GM12878 (cell line): ENCODE data around the gene ITPR2. TPM values are rescaled to one million over a fixed set of nuclear protein-coding genes. Genes with fewer than 3 reads are reported as not detected.

Source experiments
- ATAC-seq: fragments of 200-7000 bp; cut with Tn5 transposase; 3 replicates; pipeline ENCODE4 v1.9.1; 2020; ENCODE audit warnings: mild to moderate bottlenecking, moderate library complexity
- BruUV-seq: library from RNA; stranded (reverse); fragments of 400-500 nt; replicated peaks from 2 replicates; lab custom pipeline; 2021; lab: Mats Ljungman, UMichigan
- CTCF ChIA-PET: fragments of 300-600 bp; sonication (Branson Sonifier 250); formaldehyde crosslinking; extraction: SDS; loops from one replicate; lab custom pipeline; 2021; ENCODE audit warnings: inconsistent platforms; lab: Yijun Ruan, JAX
- POLR2A ChIA-PET: fragments of 350-600 bp; formaldehyde crosslinking; extraction: SDS; loops from one replicate; lab custom pipeline; 2021; ENCODE audit warnings: inconsistent platforms; lab: Charles Lee
- RAD21 ChIA-PET: fragments of 300-600 bp; sonication (Branson Sonifier 250); formaldehyde crosslinking; loops from one replicate; lab custom pipeline; 2023; ENCODE audit warnings: antibody characterized with exemption; ENCODE audit not compliant: unreplicated experiment; lab: Charles Lee
- SMC1A ChIA-PET: fragments of 300-600 bp; sonication (Branson Sonifier 250); formaldehyde crosslinking; loops from one replicate; lab custom pipeline; 2023; ENCODE audit not compliant: unreplicated experiment, uncharacterized antibody; lab: Charles Lee
- DNase-seq: peaks from one replicate; pipeline ENCODE4 v3.0.0-alpha.2; 2011; ENCODE audit warnings: low read depth, low spot score
- FAIRE-seq: peaks from 3 replicates; lab custom pipeline; 2011; peaks lifted over from hg19 to GRCh38; lab: Jason Lieb, UNC
- H2AFZ ChIP-seq: 2 replicates; pipeline ENCODE4 v1.6.0; 2011; ENCODE audit warnings: low read depth, low read length, control low read depth; ENCODE audit not compliant: control insufficient read depth
- H3K27ac ChIP-seq: 2 replicates; pipeline ENCODE4 v1.5.1; 2011; ENCODE audit warnings: control low read depth; ENCODE audit not compliant: control insufficient read depth, insufficient read depth
- H3K27me3 ChIP-seq, 2 experiments: replicated peaks in 1 of 2; 2 replicates each; pipeline versions ENCODE4 v1.6.0 to v1.6.1; 2011; ENCODE audit warnings: low read length in 1 of 2; ENCODE audit not compliant: control insufficient read depth in 2 of 2, insufficient read depth in 2 of 2
- H3K36me3 ChIP-seq, 2 experiments: 2 replicates each; pipeline ENCODE4 v1.5.1; 2011; ENCODE audit warnings: low read length in 1 of 2; ENCODE audit not compliant: control insufficient read depth in 2 of 2, insufficient read depth in 2 of 2
- H3K4me1 ChIP-seq: 2 replicates; pipeline ENCODE4 v1.6.1; 2011; ENCODE audit warnings: mild to moderate bottlenecking, low read length, moderate library complexity, mixed read lengths; ENCODE audit not compliant: control insufficient read depth, insufficient read depth
- H3K4me2 ChIP-seq: 2 replicates; pipeline ENCODE4 v1.6.0; 2011; ENCODE audit warnings: control low read depth; ENCODE audit not compliant: control insufficient read depth, insufficient read depth
- H3K4me3 ChIP-seq: fragments of 200-600 bp; sonication (generic); 2 replicates; pipeline ENCODE4 v1.5.1; 2016
- H3K79me2 ChIP-seq: 2 replicates; pipeline ENCODE4 v1.6.0; 2011; ENCODE audit warnings: low read length; ENCODE audit not compliant: control insufficient read depth, insufficient read depth
- H3K9ac ChIP-seq: 2 replicates; pipeline ENCODE4 v1.8.0; 2011; ENCODE audit warnings: low read length, control low read depth, mixed read lengths; ENCODE audit not compliant: control insufficient read depth, insufficient read depth
- H3K9me3 ChIP-seq: replicated peaks from 3 replicates; pipeline ENCODE4 v1.5.1; 2011; ENCODE audit warnings: mild to moderate bottlenecking, low read length; ENCODE audit not compliant: control insufficient read depth, insufficient read depth
- H4K20me1 ChIP-seq: 2 replicates; pipeline ENCODE4 v1.6.0; 2011; ENCODE audit not compliant: control insufficient read depth, insufficient read depth
- CREB1 ChIP-seq: IDR thresholded peaks from 2 replicates; pipeline ENCODE4 v1.6.1; 2012; ENCODE audit warnings: low read depth, mild to moderate bottlenecking, inconsistent platforms
- EED ChIP-seq: sonication (generic); IDR thresholded peaks from 2 replicates; pipeline ENCODE4 v1.6.1; 2016; ENCODE audit warnings: antibody characterized with exemption, low read depth
- HDGF ChIP-seq: fragments of 450-650 bp; IDR thresholded peaks from 2 replicates; pipeline ENCODE4 v1.6.1; 2016; ENCODE audit warnings: antibody characterized with exemption
- RUNX3 ChIP-seq: IDR thresholded peaks from 2 replicates; pipeline ENCODE4 v1.6.1; 2012; ENCODE audit warnings: low read length, inconsistent platforms
- SUPT20H ChIP-seq: IDR thresholded peaks from 2 replicates; pipeline ENCODE4 v1.6.1; 2011; ENCODE audit warnings: low read depth, mild to moderate bottlenecking, low read length, moderate library complexity, borderline replicate concordance; ENCODE audit not compliant: control insufficient read depth
- ZNF217 ChIP-seq: fragments of 450-650 bp; IDR thresholded peaks from 2 replicates; pipeline ENCODE4 v1.6.1; 2017; ENCODE audit warnings: antibody characterized with exemption, mild to moderate bottlenecking
- WGBS: methylation state at CpG from one replicate; pipeline ENCODE4 v1.1.6; 2016; ENCODE audit warnings: low lambda C conversion rate; ENCODE audit not compliant: insufficient replicate concordance, insufficient coverage; ENCODE audit errors: missing lambda C conversion rate; 5-methylcytosine and 5-hydroxymethylcytosine counted together
- in situ Hi-C: fragments of 300-500 bp; cut with MboI; formaldehyde crosslinking; loops from 9 replicates; pipeline ENCODE4 v1.14.3; 2018; ENCODE audit warnings: mixed read lengths
- intact Hi-C: fragments of 100-400 bp; cut with micrococcal nuclease; formaldehyde crosslinking; loops from one replicate; pipeline ENCODE4 v1.14.2; 2022; ENCODE audit not compliant: unreplicated experiment
- polyA plus RNA-seq, 11 experiments: library from polyadenylated mRNA; depleted of rRNA in 4 of 11; unstranded in 6 of 11; stranded (reverse) in 5 of 11; fragments of >200 nt; fragmentation: Nextera tagmentation in 4 of 11; fragmentation: Illumina TruSeq in 1 of 11; extraction: Ambion mirVana in 4 of 11; extraction: Trizol in 1 of 11; gene quantifications; 1 replicate in 1 of 11; 2 replicates in 10 of 11; pipeline versions ENCODE4 v1.2.1 to v1.2.3, GENCODE V29; 2011 to 2016; ENCODE audit warnings: inconsistent platforms in 2 of 11, missing spikeins in 2 of 11, low read depth in 1 of 11
- total RNA-seq, 4 experiments: library from RNA; depleted of rRNA in 3 of 4; stranded (reverse); fragments of >200 nt in 3 of 4; fragmentation: Illumina TruSeq in 1 of 4; extraction: Trizol in 1 of 4; gene quantifications; 2 replicates each; pipeline versions ENCODE4 v1.2.1 to v1.2.3, GENCODE V29; 2013 to 2021
- TF ChIP-seq, protein P1 (sequence below): fragments of 450-650 bp; IDR thresholded peaks from 2 replicates; pipeline ENCODE4 v1.6.1; 2016; ENCODE audit warnings: mild to moderate bottlenecking
- TF ChIP-seq, protein P2 (sequence below): fragments of 450-650 bp; IDR thresholded peaks from 2 replicates; pipeline ENCODE4 v1.6.1; 2017; ENCODE audit warnings: mild to moderate bottlenecking, moderate library complexity
- TF ChIP-seq, protein P3 (sequence below): IDR thresholded peaks from 2 replicates; pipeline ENCODE4 v1.6.1; 2011; ENCODE audit warnings: borderline replicate concordance, low read depth, mild to moderate bottlenecking, moderate library complexity, mixed read lengths, low read length; ENCODE audit not compliant: insufficient read depth; ENCODE audit errors: extremely low read length

The ITPR2 gene
- total and polyA plus RNA-seq, 10 of the 15 experiments (the other 5 are each of a cell fraction or from before 2014, with no cell fraction given): 7.5 to 76.2 (median 47.1) TPM

DNA sequence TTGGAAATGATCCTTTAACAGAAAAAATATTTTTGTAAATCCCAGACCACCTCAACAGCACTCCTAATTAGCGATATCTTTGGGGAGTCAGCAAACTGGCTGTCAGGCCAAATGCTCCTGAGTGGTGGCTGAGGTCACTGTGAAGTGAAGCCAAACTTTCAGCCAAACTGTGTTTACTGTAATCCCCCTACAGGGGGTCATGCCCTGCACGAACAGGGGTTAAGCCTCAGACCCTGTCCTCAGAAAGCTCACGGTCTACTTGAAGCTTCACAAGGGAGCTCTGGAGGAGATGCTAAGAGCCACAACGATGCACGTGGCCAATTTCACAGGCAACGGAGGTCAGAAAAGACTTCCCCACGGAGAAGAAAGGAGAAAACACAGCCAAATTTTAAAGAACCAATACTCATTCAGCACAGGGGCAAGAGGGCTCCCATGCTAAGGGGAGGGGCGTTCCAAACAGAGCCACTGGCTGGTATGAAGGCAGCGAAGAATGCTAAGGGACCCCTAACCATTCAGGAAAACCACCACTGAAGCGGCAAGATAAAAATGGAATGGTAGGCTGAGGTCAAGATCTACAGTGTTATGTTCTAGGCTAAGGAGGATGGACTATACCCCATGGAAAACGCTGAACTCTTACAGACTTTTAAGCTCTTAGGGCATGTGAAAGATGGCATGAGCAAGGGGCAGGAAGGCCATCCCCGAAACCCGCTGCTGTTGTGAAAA is 105.4 kb downstream of the ITPR2 start:
- no TSS peak for BruUV-seq
- DNase-seq (no peak), FAIRE-seq (no peak), ATAC-seq (0 out of 3 replicates have a peak, but pooled peaks have one; percentile 5)
- ChIA-PET RAD21 (interaction anchor here (1.0 to 5.0 kb wide), 12 partner anchors 7 to 132 kb away, joined by 3 to 46 read pairs (median 6); partner anchors contain the start of gene ITPR2), CTCF (interaction anchor here (1.0 to 1.6 kb wide), 5 partner anchors 9 to 286 kb away, joined by 3 to 7 read pairs (median 4); partner anchors contain the start of gene TM7SF3), SMC1A (interaction anchor here (0.6 to 5.4 kb wide), 13 partner anchors 8 to 609 kb away, joined by 3 to 96 read pairs (median 4); partner anchors contain the start of gene ITPR2), POLR2A (interaction anchor here (0.5 to 4.0 kb wide), 12 partner anchors 8 to 571 kb away, joined by 3 to 17 read pairs (median 4); partner anchors contain the start of gene ITPR2)
- Histone ChIP-seq H3K27ac (peak overlapping the region; percentile 97), H3K27me3 (no peaks in the 10 kb centered on the region), H3K36me3 (no peaks in the 10 kb centered on the region; a peak in 2 of 4 replicates), H3K4me2 (peak overlapping the region; percentile 85), H3K4me1 (peaks cover 62% of the 10 kb centered on the region), H3K9me3 (peaks cover 9% of the 10 kb centered on the region; the same call in 2 of the 3 replicates), H2AFZ (no peak overlapping the region; the same call in 1 of the 2 replicates), H3K4me3 (peak overlapping the region; percentile 9; the same call in 1 of the 2 replicates), H3K9ac (peak overlapping the region; percentile 28), H3K79me2 (peaks cover 45% of the 10 kb centered on the region), H4K20me1 (no peaks in the 10 kb centered on the region)
- intact Hi-C loops (loop anchor here (2.0 to 5.0 kb wide), 4 partner anchors 13 to 105 kb away; partner anchors contain the start of gene ITPR2), in situ Hi-C loops (no loop called here)
- WGBS: 92% methylated on average over 13 of the region's 13 CpGs
- no peak for TF ChIP-seq ZNF217
- TF ChIP-seq RUNX3: peak; percentile 22; the same call in 1 of the 2 replicates
- peak; percentile 10; the same call in 1 of the 2 replicates for TF ChIP-seq CREB1
- TF ChIP-seq, protein P1, sequence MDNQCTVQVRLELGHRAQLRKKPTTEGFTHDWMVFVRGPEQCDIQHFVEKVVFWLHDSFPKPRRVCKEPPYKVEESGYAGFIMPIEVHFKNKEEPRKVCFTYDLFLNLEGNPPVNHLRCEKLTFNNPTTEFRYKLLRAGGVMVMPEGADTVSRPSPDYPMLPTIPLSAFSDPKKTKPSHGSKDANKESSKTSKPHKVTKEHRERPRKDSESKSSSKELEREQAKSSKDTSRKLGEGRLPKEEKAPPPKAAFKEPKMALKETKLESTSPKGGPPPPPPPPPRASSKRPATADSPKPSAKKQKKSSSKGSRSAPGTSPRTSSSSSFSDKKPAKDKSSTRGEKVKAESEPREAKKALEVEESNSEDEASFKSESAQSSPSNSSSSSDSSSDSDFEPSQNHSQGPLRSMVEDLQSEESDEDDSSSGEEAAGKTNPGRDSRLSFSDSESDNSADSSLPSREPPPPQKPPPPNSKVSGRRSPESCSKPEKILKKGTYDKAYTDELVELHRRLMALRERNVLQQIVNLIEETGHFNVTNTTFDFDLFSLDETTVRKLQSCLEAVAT: peak; percentile 80
- no peak for TF ChIP-seq SUPT20H
- peak; percentile 78; the same call in 1 of the 2 replicates for TF ChIP-seq HDGF
- TF ChIP-seq, protein P2, sequence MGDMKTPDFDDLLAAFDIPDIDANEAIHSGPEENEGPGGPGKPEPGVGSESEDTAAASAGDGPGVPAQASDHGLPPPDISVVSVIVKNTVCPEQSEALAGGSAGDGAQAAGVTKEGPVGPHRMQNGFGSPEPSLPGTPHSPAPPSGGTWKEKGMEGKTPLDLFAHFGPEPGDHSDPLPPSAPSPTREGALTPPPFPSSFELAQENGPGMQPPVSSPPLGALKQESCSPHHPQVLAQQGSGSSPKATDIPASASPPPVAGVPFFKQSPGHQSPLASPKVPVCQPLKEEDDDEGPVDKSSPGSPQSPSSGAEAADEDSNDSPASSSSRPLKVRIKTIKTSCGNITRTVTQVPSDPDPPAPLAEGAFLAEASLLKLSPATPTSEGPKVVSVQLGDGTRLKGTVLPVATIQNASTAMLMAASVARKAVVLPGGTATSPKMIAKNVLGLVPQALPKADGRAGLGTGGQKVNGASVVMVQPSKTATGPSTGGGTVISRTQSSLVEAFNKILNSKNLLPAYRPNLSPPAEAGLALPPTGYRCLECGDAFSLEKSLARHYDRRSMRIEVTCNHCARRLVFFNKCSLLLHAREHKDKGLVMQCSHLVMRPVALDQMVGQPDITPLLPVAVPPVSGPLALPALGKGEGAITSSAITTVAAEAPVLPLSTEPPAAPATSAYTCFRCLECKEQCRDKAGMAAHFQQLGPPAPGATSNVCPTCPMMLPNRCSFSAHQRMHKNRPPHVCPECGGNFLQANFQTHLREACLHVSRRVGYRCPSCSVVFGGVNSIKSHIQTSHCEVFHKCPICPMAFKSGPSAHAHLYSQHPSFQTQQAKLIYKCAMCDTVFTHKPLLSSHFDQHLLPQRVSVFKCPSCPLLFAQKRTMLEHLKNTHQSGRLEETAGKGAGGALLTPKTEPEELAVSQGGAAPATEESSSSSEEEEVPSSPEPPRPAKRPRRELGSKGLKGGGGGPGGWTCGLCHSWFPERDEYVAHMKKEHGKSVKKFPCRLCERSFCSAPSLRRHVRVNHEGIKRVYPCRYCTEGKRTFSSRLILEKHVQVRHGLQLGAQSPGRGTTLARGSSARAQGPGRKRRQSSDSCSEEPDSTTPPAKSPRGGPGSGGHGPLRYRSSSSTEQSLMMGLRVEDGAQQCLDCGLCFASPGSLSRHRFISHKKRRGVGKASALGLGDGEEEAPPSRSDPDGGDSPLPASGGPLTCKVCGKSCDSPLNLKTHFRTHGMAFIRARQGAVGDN: peak; percentile 89
- TF ChIP-seq, protein P3, sequence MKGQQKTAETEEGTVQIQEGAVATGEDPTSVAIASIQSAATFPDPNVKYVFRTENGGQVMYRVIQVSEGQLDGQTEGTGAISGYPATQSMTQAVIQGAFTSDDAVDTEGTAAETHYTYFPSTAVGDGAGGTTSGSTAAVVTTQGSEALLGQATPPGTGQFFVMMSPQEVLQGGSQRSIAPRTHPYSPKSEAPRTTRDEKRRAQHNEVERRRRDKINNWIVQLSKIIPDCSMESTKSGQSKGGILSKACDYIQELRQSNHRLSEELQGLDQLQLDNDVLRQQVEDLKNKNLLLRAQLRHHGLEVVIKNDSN: no peak
- TF ChIP-seq EED: peak; percentile 42; the same call in 1 of the 2 replicates
